Mesenteric fat pad (tissue), 1 donor: ENCODE results near the gene CCDC88C. TPM values are rescaled to one million over a fixed set of nuclear protein-coding genes. Genes with fewer than 3 reads are reported as not detected.

Source experiments
- DNase-seq: peaks from one replicate; pipeline ENCODE4 v3.0.0-alpha.2; 2020; ENCODE audit warnings: low spot score
- total RNA-seq: library from RNA; stranded (reverse); fragmentation: NEBNext Ultra II Directional; extraction: Animal tissue kit (Norgen Biotek cat#: 25700); gene quantifications from one replicate; pipeline ENCODE4 v1.2.1, GENCODE V29; 2021
- donor health status: DM: yes; HTN: yes; CAD: no.

Gene CCDC88C
- total RNA-seq, 1 donor from 2014 or later, result 17.4 TPM

DNA sequence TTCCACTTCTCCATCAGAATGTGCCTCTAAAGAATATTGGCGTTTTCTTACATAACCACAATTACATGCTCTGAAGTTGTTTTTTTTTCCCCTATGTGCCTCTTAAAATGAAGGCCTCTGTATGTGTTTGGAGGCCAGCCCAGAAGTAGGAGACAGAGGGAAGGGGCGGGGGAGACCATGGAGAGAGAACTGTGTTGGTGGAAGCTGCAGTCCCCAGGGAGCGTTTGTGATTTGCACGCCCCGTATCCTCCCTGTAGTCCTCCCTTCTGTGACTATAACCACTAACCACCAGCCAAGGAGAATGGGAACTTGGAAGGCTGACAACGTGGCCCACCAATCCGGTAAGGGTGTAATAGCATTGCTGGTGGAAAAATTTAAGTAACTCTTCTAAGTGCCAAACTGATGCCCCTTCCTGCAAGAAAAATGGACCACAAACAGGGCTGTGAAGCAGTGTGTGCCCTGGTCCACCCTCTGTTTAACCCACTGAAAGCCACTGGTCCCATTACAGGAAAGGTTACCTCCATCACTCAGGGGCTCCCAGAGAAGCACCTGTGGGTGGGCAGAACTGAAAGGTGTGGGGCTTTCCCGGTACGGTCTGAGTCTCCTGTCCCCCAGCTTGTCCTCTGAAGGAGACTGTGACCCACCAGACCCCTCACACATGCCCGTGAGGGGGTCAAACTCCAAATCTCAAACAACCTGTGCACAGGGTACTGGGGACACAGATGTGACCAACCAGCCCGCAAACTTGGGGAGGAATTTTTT is 36.8 kb downstream of the CCDC88C start:
- DNase-seq, result no peak

DNA sequence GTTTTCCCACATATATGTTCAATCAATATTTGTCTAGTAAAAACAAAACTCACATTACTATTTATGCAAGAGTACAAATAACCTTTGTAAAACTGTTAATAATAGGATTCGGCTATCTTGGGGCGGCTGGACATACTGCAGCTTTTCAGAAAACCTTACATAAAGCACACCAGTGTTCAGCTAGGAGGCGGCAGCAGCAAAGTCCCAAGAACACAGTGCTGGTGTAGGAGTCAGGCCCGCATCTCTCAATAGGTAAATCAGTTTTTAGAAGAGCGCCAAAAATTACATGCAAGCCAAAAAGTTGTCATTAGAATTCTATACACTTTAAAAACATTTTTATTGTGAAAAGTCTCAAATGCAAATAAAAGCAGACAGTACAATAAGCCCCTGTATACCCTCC is 37.5 kb downstream of the CCDC88C start:
- no peak for DNase-seq

DNA sequence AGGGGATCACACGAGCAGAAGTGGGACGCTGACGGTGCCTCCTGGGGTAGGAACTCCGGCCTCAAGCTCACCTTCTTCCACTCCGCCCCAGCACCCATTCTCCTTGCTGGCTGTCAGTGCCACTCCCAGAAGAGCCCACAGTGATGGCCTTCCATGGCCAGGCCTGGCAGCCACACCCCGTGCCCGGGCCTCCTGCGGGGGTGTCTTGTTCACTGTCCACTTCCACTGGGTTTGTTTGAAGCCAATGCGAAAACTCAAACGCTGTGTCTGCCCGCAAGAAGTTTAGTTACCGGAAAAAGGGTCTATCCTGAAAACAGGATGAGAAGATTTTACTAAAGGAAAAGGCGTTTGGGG is 38.1 kb downstream of the CCDC88C start:
- no peak for DNase-seq

DNA sequence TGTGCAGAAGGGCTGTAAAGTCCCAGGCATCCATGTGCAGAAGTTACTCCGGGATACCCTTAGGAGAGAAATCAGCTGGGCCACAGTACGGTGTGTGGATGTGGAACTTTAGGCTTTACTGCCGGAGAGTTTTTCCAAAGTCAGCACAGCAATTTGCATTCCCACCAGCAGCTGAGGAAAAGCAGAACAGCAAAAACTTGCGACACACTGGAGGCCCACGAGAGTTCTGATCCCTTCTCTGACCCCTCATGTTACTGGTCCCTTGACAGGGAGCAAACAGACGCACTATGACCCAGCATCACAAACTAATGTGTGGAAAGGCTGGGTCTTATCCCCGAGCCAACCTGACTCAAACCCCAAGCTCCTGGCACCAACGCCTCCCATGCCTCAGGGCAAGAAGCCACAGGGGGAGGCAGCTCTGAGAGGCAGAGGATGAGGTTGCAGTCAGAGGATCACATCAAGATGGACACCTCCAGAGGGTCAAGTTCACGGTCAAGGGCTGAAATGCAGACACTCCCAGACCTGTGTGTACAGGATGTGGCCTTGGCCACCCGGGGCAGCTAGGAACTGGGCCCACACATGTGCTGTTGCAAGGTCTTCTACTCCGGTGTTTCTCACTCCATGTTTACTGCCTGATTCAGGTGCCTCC is 38.6 kb downstream of the CCDC88C start:
- no peak for DNase-seq

DNA sequence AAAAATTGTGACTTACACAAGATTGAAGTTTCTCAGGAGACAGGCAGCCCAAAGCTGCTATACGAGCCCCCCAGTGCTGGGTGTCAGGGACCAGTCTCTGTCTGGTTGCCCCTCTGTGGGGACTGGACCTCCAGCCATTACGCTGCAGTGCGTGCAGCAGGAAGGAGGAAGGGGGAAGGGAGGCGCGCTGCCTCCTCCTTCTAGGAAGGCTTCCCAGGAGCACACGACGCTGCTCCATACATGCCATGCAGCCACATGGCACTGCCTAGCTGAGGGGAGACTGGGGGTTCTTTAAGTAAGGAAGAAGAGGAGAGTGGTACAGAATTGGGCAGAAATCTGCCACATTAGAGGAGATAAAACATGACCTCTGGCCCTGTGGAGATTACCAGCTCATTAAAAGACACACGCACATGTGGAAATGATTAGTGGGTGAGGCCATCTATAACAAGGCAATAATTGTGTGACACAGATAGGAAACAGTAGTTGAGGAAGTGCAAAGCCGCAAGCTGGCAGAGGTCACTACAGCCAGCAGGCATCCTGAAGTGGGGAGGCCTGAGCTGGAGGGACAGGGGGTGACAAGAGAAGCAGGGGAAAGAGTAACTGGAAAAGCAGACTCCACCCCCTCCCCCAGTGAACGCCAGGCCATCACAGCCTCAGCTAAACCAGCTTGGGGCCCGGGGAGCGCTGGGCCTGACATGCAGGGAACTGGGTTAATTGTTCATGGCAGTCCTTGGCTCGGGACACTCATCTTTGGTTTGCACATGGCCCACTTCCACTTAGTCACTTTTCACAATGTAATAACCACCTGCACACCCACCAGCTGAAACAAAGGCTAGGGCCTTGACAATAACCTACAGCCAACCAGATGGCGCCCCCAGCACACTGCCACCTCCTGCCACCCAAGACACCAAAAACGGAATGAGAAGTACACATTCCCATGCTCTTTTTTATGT is 39.6 kb downstream of the CCDC88C start:
- no peak for DNase-seq

DNA sequence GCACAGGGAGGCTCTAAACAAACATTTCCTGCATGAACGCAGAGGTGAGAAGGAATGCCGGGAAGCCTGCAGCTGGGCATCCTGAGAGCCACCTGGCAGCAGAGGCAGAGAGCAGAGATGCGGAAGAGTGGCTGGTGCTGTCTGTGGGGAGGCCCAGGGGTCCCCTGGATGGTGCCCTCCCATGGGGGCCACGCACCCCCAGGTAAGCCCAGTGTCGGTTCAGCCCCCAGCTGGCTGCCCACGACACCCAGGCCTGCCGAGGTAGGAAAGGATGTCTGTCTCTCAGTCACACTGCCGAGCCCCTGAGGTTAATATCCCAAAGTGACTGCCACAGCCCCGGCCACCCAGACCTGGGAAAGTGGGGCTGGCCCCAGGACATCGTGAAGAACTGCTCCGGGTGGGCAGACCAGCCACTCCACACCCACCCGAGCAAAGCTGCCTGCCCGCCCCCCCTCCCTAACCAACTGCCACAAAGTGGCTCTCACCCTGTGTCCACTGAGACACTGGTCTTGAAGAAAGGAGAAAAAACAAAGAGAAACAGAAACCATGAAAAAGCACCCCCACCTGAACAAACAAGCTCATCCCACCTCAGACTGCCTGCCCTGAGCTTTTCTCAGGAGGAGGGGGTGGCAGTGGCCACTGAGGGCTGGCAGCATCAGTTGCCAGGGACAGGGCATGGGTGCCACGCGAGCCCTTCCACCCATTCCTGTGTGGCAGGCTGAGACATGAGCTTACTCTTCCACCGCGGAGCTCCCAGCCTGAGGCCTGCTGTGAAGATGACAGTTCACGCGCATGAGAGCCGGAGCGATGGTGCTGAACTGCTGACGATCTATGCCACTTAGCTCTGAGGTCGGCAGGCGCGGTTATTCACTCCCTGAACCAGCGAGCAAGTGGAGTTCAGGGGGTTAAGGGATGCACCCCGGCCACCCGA is 40.8 kb downstream of the CCDC88C start:
- DNase-seq, result no peak

DNA sequence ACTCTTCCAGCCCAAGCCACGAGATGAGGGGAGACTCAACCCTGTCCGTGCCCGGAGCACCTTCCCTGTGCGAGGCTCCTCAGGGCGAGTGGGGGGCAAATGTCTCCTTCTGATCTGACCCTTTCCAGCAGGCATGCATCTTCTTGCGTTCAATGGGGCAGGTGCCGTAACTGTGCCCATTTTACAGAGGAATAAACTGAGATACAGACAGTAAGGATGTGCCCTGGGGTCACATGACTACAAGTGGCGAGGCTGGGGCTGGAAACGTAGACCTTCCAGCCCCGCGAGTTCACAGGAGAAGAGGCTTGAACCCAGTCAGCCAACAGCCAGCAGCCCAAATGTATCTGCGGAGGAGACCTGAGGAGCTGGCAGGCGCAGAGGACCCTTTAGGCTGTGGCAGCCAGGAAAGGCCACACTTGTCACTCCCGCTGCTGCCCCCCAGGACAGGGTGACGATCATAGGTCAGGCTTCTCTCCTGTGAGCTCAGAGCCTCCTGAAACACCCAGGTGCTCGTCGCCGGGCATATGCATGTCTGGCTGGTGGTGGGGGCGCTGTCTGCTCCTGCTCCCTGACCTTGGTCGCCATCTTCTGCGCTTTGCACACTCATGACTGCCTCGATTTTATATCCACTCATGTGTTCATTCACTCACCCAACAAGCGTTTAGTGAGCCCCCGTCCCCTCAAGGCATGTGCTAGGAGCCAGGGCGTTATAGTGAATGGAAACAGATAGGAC is 41.7 kb downstream of the CCDC88C start:
- no peak for DNase-seq

DNA sequence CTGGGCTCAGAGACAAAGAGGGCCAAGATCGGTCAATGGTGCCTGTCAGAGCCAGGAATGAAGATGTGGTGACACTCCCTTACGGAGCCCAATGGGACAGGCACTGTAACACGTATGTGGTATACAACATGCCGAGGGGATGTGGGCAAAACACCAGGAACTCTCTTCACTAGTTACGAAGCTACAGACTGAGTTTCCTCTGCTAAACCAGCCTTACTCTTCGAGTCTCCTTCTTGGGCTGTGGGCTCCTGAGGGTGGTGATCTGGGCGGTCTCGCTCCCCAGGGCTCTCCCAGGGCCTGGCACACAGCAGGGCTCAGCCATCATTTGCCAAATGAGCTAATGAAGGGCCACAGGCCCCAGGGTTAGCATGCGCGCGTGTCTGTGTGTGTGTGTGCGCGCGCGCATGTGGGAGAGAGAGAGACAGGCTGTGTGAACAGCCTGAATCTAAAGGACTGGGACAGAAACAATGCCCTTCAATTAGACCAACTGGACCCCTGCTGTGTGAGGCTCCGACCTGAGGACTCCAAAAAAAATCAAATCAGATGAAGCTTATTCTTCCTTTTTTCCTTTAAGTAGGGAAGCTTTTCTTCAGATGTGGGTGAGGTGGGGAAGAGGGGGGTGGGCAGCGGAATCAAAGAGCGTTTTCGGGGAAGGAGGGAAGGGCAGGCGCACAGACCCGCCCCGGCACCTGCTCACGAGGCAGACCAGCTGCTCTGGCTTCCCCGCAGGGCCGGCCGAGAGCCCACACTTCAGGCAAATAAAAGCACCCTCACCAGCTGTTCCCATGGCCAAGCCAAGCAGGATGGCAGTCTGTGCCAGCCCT is 42.5 kb downstream of the CCDC88C start:
- no peak for DNase-seq

DNA sequence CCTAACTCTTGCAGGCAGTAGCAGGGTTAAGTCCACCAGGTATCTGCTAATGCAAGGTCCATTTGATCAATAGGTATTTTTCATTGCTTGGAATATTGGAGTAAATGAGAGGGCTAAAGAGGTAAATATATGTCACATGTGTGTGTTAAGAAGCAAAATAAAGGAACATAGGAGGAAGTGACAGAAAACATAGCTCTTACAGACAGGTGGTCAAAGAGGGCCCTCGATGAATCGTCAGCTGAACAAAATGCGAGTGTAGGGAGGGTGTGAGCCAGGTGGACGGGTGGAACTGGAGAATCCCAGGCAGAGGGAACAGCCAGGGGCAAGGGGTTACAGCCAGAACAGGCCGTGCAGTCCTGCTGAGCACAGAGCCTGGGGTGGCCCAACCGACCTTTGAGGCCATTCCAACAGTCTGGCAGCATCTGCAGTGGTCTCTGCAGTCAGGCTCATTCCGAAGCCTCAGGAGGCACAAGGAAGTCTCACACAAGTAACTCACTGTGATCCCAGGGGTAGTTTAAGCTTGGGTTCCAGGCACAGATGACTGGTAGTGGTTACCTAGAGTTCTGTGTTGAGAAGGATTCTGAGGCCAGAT is 43.2 kb downstream of the CCDC88C start:
- DNase-seq, result no peak

DNA sequence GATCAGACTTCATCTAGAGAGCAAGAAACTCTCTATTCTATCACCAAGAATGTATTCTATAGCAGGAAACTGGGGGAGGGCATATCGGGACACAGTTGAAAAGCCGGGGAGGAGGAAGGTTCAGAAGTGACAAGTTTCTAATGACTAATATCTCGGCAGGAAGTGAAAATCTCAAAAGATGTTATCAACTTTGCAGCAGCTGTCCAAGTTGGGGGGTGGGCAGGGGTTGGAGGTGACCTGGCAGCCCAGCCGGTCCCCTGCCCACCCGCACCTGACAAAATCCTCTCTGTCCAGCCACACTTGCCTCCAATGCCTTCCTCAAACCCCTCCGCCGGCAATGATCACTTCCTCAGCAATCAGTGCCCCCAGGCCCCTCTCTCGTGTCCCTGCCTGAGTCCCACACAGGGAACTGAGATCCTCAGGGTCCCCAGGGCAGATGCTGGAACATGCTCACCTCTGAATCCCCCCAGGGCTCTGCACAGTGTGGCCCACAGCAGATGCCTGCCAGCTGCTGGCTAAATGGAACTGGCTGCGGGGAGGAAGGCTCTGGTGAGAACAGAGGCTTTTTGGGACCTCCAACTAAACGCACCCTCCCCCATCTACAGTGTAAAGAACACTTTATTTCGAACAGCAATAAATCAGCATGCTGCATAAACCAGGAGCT is 43.9 kb downstream of the CCDC88C start:
- no peak for DNase-seq

DNA sequence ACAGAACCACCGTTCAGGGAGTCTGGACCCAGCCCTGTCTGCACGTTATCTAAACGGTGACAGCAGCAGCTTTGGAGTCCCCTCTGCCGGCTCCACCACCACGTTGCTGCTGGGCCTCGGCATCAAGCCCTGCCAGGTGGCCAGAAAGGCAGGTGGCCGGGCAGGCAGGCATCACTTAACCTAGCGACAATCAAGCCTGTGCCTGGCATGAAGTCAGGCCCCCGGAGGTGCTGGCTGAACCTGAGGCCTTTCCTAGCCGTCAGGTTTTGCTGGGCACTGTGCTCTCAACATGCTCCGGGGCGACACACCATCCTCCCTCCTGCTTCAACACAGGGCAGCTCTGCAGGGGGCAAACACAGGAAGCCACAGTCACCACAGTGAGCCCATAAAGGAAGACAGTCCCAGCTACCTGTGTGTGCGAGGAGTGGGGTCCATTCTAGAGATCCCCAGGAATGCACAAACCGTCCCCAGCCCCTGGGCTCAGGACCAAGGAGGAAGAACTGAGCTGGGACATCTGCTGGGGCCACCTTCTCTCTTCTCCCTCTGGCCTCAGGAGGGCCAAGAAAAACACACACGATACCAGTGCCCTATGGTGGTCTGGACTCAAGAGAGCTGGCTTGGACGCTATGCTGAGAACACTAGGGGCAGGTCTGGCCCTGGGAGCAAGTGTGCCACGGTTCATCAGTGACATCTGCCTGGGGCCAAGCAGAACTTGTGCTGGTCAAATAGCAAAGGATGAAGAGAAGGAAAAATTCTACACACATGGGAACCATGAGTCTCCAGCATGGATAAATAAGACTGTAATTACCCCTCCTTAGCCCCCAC is 44.7 kb downstream of the CCDC88C start:
- DNase-seq, result no peak

DNA sequence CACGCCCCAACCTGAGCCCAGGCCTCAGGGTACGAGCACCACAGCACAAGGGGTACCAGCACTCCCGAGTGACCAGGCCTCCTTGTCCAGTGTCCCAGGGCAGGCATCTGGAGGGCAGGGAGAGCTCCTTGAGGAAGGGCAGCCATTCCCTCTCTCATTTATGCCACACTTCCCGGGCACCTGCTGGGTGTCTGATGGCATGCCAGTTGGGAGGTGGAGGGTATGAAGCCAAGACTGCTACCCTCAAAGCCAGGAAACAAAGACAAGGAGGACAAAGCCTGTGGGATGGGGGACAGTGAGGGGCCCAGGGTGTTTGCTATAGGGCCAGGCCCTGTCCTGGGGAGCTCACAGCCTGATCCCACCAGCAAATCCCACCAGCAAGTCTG is 45.6 kb downstream of the CCDC88C start:
- no peak for DNase-seq

DNA sequence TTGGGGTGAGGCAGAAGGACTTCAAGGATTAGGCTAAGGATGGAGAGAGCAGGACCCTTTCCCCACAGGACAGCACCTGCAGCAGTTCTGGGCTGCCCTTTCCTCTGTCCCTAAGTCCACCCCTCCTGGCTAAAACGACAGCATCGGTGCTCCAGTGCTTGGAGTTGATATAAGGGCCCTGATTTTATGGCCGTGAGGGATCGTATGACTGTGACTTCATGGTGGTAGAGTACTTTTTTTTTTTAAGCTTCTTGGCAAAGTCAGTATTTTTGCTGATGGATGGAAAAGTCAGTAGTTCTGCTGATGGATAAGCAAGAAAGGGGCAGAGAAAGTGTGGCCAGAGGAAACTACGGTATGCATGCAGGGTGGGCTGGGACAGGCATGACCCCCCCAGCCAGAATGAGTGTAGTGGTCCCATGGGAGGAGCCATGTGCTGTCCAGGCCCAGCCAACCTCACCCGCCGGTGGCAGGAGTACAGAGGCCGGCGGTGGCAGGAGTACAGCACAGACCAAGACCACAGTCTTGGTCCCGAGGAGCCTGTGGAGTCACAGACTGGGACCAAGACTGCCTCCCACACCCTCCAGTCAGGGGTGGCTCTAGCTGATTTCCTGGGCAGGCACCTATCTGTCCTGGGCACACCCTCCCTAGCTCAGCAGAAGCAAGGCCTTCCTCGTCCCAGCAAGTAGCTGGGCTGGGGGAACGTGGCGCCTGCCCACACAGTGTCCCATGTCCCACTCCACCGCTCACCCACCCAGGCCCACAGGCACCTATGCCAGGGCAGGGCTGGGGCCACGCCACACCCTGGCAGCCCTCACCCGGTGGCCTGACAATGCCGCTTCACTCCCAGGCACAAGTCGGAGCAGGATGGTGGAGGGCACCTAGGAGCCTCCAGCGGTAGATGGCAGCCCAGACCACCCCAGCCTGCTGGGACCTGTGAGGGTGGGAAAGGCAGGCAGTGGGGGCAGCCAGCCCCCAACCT is 46.3 kb downstream of the CCDC88C start:
- DNase-seq, result no peak

DNA sequence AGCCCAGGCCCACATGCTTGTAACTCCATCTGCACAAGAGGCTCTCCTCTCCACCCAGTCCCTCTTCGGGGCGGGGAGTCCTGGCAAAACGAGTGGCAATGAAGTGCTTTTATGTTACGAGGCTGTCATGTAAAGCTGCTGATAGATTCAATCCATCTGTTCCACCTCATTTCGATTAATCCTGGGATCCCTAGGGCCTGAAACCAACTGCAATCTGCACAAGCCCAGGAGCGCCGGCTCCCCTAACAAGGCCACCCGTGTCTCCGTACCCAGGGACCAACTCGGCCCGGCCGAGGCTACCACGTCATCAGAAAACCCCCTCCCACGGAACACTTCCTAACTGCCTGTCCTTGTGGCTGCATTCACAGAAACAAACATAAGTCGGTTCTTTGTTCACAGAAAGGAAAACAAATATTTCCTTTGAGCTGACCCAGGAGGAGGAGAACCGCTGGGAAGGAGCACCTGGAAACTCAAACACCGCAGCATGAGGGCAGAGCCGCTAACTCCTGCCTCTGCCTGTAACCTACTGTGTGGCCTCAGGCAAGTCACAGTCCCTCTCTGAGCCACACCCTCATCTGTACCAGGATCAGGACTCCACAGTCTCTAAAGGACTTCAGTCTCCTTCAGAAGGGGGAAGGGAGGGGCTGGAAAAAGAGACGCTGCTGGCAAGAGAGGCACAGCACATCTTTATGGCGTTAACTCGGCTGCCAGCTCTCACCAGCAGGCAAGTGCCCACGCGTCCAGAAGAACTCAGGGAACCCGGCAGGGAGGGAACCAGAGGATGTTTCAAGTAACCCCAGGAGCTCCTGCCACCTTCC is 47.8 kb downstream of the CCDC88C start:
- no peak for DNase-seq

DNA sequence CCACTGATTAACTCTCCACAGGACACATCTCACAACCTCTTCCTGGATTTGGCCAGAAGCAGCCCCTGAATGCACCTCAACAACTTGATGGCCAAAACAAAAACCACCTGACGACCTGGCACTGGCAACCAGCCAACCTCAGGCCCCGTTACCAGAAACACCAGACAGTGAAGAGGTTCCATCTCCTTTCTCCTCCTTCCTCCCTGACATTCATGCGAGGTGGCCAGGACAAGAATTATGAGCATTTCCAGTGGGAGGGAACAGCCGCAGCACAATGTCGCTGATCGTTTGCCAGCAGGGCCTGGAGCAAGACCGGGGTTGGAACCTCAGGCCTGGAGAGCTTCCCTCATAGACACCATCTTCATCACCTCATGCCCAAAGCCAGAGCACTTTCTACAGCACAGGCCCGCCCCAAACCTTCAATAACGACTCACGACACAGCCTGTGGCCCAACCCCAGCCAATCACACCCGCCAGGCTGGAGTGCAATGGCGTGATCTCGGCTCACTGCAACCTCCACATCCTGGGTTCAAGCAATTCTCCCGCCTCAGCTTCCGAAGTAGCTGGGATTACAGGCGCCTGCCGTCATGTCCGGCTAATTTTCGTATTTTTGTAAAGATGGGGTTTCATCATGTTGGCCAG is 48.7 kb downstream of the CCDC88C start:
- DNase-seq, result no peak
